BE2C (cell line): ENCODE data around the gene ZNF561.
"Not testable (repeated sequence)": the region's sequence is repeated elsewhere in the genome, so short reads cannot be mapped to it uniquely, and the experiment has no call there.

ENCODE experiments used
- DNase-seq: peaks from one replicate; pipeline ENCODE4 v3.0.0-alpha.2; 2020
- H3K27me3 ChIP-seq: fragments of 250-450 bp; sonication (Bioruptor Pico); 2 replicates; pipeline ENCODE4 v1.5.1; 2020; ENCODE audit warnings: mild to moderate bottlenecking
- H3K36me3 ChIP-seq: fragments of 250-450 bp; sonication (Bioruptor Pico); 2 replicates; pipeline ENCODE4 v1.5.1; 2020; ENCODE audit warnings: mild to moderate bottlenecking
- H3K4me1 ChIP-seq: fragments of 250-450 bp; sonication (Bioruptor Pico); 2 replicates; pipeline ENCODE4 v1.5.1; 2020
- H3K4me3 ChIP-seq: 2 replicates; pipeline ENCODE4 v1.5.1; 2011; ENCODE audit warnings: low read depth, low read length
- H3K9me3 ChIP-seq: fragments of 250-450 bp; sonication (Bioruptor Pico); 2 replicates; pipeline ENCODE4 v1.5.1; 2020
- TF ChIP-seq, protein P1 (sequence below): IDR thresholded peaks from 2 replicates; pipeline ENCODE4 v1.5.1; 2012; ENCODE audit warnings: mild to moderate bottlenecking, low read depth, low read length

ZNF561 gene

GRCh38 chr19:9586764-9587163, 34.3 kb downstream of the ZNF561 start:
- Histone ChIP-seq H3K4me3 (no peak overlapping the region), H3K36me3 (peaks cover 13% of the 10 kb centered on the region), H3K4me1 (no peaks in the 10 kb centered on the region), H3K9me3 (no peaks in the 10 kb centered on the region), H3K27me3 (peaks cover 17% of the 10 kb centered on the region)
- TF ChIP-seq, protein P1, sequence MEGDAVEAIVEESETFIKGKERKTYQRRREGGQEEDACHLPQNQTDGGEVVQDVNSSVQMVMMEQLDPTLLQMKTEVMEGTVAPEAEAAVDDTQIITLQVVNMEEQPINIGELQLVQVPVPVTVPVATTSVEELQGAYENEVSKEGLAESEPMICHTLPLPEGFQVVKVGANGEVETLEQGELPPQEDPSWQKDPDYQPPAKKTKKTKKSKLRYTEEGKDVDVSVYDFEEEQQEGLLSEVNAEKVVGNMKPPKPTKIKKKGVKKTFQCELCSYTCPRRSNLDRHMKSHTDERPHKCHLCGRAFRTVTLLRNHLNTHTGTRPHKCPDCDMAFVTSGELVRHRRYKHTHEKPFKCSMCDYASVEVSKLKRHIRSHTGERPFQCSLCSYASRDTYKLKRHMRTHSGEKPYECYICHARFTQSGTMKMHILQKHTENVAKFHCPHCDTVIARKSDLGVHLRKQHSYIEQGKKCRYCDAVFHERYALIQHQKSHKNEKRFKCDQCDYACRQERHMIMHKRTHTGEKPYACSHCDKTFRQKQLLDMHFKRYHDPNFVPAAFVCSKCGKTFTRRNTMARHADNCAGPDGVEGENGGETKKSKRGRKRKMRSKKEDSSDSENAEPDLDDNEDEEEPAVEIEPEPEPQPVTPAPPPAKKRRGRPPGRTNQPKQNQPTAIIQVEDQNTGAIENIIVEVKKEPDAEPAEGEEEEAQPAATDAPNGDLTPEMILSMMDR, result peak; percentile 78
- peak; percentile 69 for DNase-seq

DNA sequence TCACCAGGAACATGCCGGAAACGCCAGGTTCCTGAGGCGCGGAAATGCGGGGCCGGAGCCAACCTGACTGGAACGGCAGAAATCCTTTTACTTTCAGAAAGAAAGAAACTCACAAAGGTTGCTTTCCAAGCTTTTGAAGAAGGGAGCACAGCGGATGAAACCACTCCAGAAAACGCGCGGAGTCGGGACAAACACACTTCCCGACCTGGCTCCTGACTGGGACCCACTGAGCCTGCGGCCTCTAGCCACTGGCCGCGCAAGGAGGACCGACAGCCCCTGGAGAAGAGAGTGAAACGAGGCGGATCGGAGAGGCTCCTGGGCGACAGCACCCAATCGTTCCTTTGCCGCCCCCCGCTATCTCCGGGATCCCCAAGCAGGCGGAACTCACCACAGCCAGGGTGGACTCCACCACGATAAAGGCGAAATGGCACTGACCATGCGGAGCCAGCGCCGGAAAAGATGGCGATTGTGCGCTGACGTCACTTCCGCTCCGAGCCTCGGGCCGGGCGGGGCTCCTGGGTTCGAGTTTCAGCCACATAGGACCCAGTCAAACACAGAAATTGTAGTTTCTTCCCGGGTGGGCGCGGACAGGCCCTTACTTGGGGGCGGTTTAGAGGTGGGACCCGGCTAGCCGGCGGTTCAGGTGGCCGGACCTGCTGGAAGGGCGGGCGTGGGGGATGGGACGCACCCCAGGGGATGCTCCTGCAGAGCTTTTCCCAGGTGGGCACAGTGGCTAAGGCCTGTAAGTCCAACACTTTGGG, 36.8 kb downstream of the ZNF561 start, which contains the start of gene ZNF121:
ZNF121 (minus strand) TSS at position 432 of the 761 bp plus-strand sequence. CDS start 16,407 bp downstream, outside the sequence.
- H3K27me3 ChIP-seq, result peaks cover 8% of the 10 kb centered on the region
- peak; percentile 89 for DNase-seq
- TF ChIP-seq, protein P1, result no peak
- H3K9me3 ChIP-seq, result 0 out of 2 replicates have a peak, but pooled peaks cover 2% of the 10 kb centered on the region
- H3K4me1 ChIP-seq, result no peaks in the 10 kb centered on the region
- H3K36me3 ChIP-seq, result peaks cover 30% of the 10 kb centered on the region
- peak within 1 kb of the TSS; percentile 98 for H3K4me3 ChIP-seq

DNA sequence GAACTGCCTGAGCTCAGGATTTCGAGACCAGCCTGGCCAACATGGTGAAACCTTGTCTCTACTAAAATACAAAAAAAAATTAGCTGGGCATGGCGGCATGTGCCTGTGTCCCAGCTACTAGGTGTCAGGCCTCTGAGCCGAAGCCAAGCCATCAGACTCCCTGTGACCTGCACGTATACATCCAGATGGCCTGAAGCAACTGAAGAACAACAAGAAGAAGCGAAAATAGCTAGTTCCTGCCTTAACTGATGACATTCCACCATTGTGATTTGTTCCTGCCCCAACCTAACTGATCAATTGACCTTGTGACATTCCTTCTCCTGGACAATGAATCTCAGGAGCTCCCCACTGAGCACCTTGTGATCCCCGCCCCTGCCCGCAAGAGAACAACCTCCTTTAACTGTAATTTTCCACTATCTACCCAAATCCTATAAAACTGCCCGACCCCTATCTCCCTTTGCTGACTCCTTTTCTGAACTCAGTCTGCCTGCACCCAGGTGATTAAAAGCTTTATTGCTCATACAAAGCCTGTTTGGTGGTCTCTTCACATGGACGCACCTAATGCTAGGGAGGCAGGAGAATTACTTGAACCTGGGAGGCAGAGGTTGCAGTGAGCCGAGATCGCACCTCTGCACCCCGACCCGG, 38.8 kb downstream of the ZNF561 start:
- not testable (repeated sequence) for H3K4me3 ChIP-seq, H3K27me3 ChIP-seq, H3K4me1 ChIP-seq, DNase-seq, H3K9me3 ChIP-seq
- H3K36me3 ChIP-seq, result peaks cover 37% of the 10 kb centered on the region

- H3K4me3 ChIP-seq, result no peak overlapping the region
- DNase-seq, result no peak
- no peaks in the 10 kb centered on the region for H3K27me3 ChIP-seq
- TF ChIP-seq, protein P1, result no peak
- H3K36me3 ChIP-seq, result peaks cover 37% of the 10 kb centered on the region
- no peaks in the 10 kb centered on the region for H3K4me1 ChIP-seq
- H3K9me3 ChIP-seq, result 0 out of 2 replicates have a peak, but pooled peaks cover 4% of the 10 kb centered on the region
Measured at GRCh38 chr19:9580728-9581127, 40.3 kb downstream of the ZNF561 start.

DNA sequence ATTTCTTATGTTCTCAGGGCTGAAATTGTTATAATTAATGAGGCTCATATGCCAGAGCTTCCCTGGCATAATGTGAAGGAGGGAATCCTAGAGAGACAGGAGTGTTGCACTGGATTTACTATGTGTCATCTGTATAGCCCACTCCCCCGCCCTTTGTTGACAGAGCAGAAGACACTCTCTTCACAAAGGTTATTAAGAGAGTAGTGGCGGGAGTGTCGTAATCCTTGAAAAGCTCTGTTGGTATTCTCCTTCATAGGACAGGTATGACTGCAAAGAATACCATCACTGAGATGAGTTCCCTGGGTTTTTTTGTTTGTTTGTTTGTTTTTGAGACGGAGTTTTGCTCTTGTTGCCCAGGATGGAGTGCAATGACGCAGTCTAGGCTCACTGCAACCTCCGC, 50.8 kb downstream of the ZNF561 start:
- Histone ChIP-seq H3K9me3 (peaks cover 6% of the 10 kb centered on the region), H3K27me3 (no peaks in the 10 kb centered on the region), H3K4me1 (no peaks in the 10 kb centered on the region), H3K36me3 (peaks cover 63% of the 10 kb centered on the region), H3K4me3 (no peak overlapping the region)
- DNase-seq, result no peak
- TF ChIP-seq, protein P1, result no peak

- TF ChIP-seq, protein P1, result peak; percentile 25
- Histone ChIP-seq H3K36me3 (peaks cover 80% of the 10 kb centered on the region), H3K9me3 (peaks cover 10% of the 10 kb centered on the region), H3K27me3 (no peaks in the 10 kb centered on the region), H3K4me1 (no peaks in the 10 kb centered on the region), H3K4me3 (no peak overlapping the region)
- no peak for DNase-seq
Measured at GRCh38 chr19:9566729-9567128, 54.3 kb downstream of the ZNF561 start.
